Osteocyte (in vitro differentiated cells): ENCODE data around the gene SETD6. TPM values are rescaled to one million over a fixed set of nuclear protein-coding genes. Genes with fewer than 3 reads are reported as not detected.
A peak's percentile ranks its signal among the peaks of the same experiment; 100 is the strongest.

Experiments used
- DNase-seq: peaks from one replicate; pipeline ENCODE4 v3.0.0; 2021; ENCODE audit warnings: mixed read lengths; ENCODE audit not compliant: unreplicated experiment; ENCODE audit errors: extremely low spot score
- H3K27ac Mint-ChIP-seq: one replicate; pipeline ENCODE4 v1.8.0; 2021; ENCODE audit warnings: mild to moderate bottlenecking, mixed read lengths; ENCODE audit not compliant: unreplicated experiment
- H3K27me3 Mint-ChIP-seq: one replicate; pipeline ENCODE4 v1.8.0; 2021; ENCODE audit warnings: mixed read lengths; ENCODE audit not compliant: unreplicated experiment
- H3K36me3 Mint-ChIP-seq: one replicate; pipeline ENCODE4 v1.8.0; 2021; ENCODE audit warnings: mixed read lengths; ENCODE audit not compliant: unreplicated experiment
- H3K4me1 Mint-ChIP-seq: one replicate; pipeline ENCODE4 v1.8.0; 2021; ENCODE audit warnings: mixed read lengths; ENCODE audit not compliant: unreplicated experiment
- H3K4me3 Mint-ChIP-seq: one replicate; pipeline ENCODE4 v1.8.0; 2021; ENCODE audit warnings: mild to moderate bottlenecking, moderate library complexity, mixed read lengths; ENCODE audit not compliant: unreplicated experiment
- H3K9me3 Mint-ChIP-seq: one replicate; pipeline ENCODE4 v1.8.0; 2021; ENCODE audit warnings: mixed read lengths; ENCODE audit not compliant: unreplicated experiment
- total RNA-seq: library from RNA; stranded (reverse); gene quantifications from 2 replicates; pipeline ENCODE4 v1.2.1, GENCODE V29; 2021
- TF ChIP-seq, protein P1 (sequence below): fragments of 200-600 bp; sonication (generic); IDR thresholded peaks from 2 replicates; pipeline ENCODE4 v1.5.0; 2021; ENCODE audit warnings: antibody characterized with exemption, mild to moderate bottlenecking, moderate library complexity

Gene SETD6
- total RNA-seq, 1 donor from 2014 or later, result 19.9 TPM

DNA sequence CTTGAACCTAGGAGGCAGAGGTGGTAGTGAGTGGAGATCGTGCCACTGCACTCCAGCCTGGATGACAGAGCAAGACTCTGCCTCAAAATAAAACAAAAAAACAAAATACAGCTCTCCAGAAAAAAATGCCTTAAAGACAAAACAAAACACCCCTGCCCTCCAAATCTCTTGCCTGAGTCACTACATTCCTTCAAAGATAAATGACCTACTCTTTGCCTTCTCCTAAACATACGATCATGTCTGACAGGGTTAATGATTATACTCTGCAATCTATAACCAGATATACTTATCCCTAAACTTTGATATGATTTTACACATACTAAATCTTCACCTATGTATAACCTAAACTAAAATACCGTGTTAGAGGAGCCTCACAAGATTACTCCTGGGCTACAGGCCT is 1.4 kb upstream of the SETD6 start:
- Mint-ChIP-seq H3K27me3 (no peaks in the 10 kb centered on the region), H3K27ac (no peak overlapping the region), H3K36me3 (peaks cover 10% of the 10 kb centered on the region), H3K4me1 (peaks cover 12% of the 10 kb centered on the region), H3K9me3 (no peaks in the 10 kb centered on the region), H3K4me3 (no peak overlapping the region)
- TF ChIP-seq, protein P1, sequence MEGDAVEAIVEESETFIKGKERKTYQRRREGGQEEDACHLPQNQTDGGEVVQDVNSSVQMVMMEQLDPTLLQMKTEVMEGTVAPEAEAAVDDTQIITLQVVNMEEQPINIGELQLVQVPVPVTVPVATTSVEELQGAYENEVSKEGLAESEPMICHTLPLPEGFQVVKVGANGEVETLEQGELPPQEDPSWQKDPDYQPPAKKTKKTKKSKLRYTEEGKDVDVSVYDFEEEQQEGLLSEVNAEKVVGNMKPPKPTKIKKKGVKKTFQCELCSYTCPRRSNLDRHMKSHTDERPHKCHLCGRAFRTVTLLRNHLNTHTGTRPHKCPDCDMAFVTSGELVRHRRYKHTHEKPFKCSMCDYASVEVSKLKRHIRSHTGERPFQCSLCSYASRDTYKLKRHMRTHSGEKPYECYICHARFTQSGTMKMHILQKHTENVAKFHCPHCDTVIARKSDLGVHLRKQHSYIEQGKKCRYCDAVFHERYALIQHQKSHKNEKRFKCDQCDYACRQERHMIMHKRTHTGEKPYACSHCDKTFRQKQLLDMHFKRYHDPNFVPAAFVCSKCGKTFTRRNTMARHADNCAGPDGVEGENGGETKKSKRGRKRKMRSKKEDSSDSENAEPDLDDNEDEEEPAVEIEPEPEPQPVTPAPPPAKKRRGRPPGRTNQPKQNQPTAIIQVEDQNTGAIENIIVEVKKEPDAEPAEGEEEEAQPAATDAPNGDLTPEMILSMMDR, result no peak
- no peak for DNase-seq

- Mint-ChIP-seq H3K4me1 (peaks cover 12% of the 10 kb centered on the region), H3K27me3 (no peaks in the 10 kb centered on the region), H3K36me3 (peaks cover 19% of the 10 kb centered on the region), H3K4me3 (peak overlapping the region; percentile 81), H3K9me3 (no peaks in the 10 kb centered on the region), H3K27ac (peak overlapping the region; percentile 95)
- DNase-seq, result no peak
- TF ChIP-seq, protein P1, result peak; percentile 1
These were observed 802 bp downstream of the SETD6 start for GRCh38 chr16:58515871-58516767.

GRCh38 chr16:58516768-58517107 is 1.4 kb downstream of the SETD6 start:
- Mint-ChIP-seq H3K27me3 (no peaks in the 10 kb centered on the region), H3K27ac (peak overlapping the region; percentile 16), H3K4me1 (peaks cover 12% of the 10 kb centered on the region), H3K36me3 (peaks cover 21% of the 10 kb centered on the region), H3K9me3 (no peaks in the 10 kb centered on the region), H3K4me3 (peak overlapping the region; percentile 60)
- no peak for DNase-seq
- TF ChIP-seq, protein P1, result no peak

DNA sequence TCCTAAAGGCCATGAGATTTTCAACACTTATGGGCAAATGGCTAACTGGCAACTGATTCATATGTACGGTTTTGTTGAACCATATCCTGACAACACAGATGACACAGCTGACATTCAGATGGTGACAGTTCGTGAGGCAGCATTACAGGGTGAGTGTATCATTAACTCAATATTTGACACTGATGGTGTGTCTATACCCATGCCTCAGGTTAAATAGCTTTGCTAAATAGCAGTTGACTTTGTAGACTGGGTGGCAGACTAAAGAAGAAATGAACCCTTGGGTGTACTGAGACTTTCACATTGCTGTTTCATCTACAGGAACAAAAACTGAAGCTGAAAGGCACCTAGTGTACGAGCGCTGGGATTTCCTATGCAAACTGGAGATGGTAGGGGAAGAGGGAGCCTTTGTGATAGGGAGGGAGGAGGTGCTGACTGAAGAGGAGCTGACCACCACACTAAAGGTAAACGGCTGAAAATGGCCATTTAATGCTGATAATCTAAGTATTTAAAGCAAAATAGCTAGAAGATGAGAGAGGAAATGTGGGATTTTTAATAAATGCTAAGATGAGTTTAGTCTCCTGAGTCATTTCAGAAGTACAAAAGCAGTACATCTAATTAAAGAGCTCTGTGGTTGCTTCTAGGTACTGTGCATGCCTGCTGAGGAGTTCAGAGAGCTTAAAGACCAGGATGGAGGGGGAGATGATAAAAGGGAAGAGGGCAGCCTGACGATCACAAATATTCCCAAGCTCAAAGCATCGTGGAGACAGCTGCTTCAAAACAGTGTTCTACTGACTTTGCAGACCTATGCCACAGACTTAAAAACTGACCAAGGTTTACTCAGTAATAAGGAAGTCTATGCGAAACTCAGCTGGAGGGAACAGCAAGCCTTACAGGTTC is 3.0 kb downstream of the SETD6 start:
- Mint-ChIP-seq H3K4me3 (no peak overlapping the region), H3K27ac (no peak overlapping the region), H3K4me1 (peaks cover 12% of the 10 kb centered on the region), H3K36me3 (peaks cover 30% of the 10 kb centered on the region), H3K9me3 (no peaks in the 10 kb centered on the region), H3K27me3 (no peaks in the 10 kb centered on the region)
- no peak for DNase-seq
- TF ChIP-seq, protein P1, result no peak

DNA sequence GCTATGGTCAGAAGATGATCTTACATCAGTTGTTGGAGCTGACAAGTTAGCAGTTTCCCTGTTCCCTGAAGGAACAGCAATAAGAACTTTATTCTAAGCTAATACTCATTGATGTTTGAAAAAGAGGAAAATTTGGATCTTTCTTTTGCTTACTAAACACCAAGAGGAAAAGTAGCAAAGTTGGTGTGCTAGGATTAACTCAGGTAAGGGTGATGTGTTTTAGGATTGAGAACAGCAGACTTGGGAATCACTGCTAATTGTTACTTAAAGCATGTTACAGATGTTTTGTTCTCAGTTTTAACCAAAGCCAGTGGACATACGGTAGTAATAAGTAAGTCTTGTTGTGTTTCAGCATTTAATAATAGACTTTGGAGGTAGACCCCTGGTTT is 3.7 kb downstream of the SETD6 start:
- H3K27ac Mint-ChIP-seq, result no peak overlapping the region

More for the DNA sequence above, 3.7 kb downstream of the SETD6 start:
- peaks cover 11% of the 10 kb centered on the region for H3K4me1 Mint-ChIP-seq
- no peak overlapping the region for H3K4me3 Mint-ChIP-seq
- H3K9me3 Mint-ChIP-seq, result no peaks in the 10 kb centered on the region
- H3K36me3 Mint-ChIP-seq, result peaks cover 35% of the 10 kb centered on the region
- DNase-seq, result no peak
- TF ChIP-seq, protein P1, result no peak
- H3K27me3 Mint-ChIP-seq, result no peaks in the 10 kb centered on the region
